AG04449 (cell line): ENCODE data around the gene MRTFA.

Experiments used
- CTCF ChIA-PET: fragments of 350-600 bp; formaldehyde crosslinking; extraction: SDS; loops from one replicate; lab custom pipeline; 2021; ENCODE audit warnings: antibody characterized with exemption; lab: Yijun Ruan, JAX
- POLR2A ChIA-PET: fragments of 400-600, 350-600 bp; formaldehyde crosslinking; extraction: SDS; loops from one replicate; lab custom pipeline; 2020; ENCODE audit warnings: antibody characterized with exemption, inconsistent platforms; lab: Yijun Ruan, JAX
- DNase-seq: peaks from one replicate; pipeline ENCODE4 v3.0.0-alpha.2; 2010; ENCODE audit warnings: low read depth, low spot score
- H3K4me3 ChIP-seq: 2 replicates; pipeline ENCODE4 v1.5.1; 2011; ENCODE audit warnings: low read depth, mild to moderate bottlenecking, control low read depth, low read length
- TF ChIP-seq, protein P1 (sequence below): IDR thresholded peaks from one replicate; pipeline ENCODE4 v1.5.1; 2011; ENCODE audit warnings: mild to moderate bottlenecking, moderate library complexity, low read length, control low read depth, inconsistent platforms; ENCODE audit not compliant: insufficient read depth; ENCODE audit errors: missing control alignments

Gene MRTFA

DNA sequence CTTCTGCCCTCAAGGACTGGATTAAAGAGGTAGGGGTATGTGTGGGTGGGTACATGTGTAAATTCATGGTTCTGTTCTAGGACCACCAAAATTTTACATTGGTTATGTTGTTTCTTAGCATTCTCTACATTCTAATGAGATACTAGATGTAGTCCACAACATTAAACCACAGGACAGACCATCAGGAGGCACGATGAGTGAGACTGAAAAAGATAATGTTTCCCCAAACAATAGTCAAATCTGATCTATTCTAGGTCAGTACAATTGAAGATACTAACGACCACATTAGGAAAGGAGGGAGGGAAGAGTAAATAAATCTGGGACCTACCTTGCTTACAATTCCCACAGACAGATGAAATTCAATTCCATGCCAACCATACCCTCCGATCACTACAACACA is 42.2 kb downstream of the MRTFA start:
- H3K4me3 ChIP-seq, result no peak overlapping the region

DNA sequence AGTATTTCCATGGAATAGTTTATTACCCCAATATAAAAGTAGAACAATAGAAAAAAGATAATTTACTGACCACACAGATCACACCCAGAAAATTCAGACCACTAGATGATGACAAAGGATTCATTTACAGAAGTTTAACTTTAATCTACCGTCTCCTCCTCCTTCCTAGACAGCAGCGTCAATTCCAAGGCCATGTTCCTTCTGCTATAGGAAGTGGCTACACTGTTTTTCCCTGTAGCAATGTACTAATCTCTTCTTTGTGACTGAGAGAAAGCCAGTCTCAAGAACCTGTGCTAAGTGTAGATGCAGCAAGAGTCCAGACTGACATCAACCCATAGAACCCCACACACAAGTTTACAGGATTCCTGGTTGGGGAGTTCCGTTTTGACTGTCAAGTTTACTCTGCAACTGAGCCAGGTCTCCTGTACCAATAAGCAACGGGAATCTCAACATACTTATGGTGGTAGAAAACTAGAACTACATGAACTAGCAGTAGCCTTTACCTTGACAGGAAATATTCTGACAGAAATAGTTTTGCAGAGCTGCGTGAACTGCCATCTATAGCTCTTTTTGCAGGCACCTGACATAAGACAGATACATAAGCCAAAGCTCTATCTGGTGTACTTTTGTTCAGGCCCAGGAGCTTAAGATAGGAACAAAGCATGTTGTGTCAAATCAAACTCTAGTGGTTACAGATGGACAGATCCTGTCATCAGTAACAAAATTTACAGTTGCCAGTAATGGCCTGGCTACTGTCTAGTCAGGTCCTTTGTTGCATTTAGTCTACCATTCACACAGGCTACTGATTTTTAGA is 42.9 kb downstream of the MRTFA start:
- ChIA-PET CTCF (interaction anchor here (0.9 kb wide), 1 partner anchor 17 kb away, joined by 3 read pairs; no protein-coding TSS in a partner anchor), POLR2A (interaction anchor here (0.7 kb wide), 1 partner anchor 64 kb away, joined by 4 read pairs; no protein-coding TSS in a partner anchor)
- H3K4me3 ChIP-seq, result no peak overlapping the region
- TF ChIP-seq, protein P1, sequence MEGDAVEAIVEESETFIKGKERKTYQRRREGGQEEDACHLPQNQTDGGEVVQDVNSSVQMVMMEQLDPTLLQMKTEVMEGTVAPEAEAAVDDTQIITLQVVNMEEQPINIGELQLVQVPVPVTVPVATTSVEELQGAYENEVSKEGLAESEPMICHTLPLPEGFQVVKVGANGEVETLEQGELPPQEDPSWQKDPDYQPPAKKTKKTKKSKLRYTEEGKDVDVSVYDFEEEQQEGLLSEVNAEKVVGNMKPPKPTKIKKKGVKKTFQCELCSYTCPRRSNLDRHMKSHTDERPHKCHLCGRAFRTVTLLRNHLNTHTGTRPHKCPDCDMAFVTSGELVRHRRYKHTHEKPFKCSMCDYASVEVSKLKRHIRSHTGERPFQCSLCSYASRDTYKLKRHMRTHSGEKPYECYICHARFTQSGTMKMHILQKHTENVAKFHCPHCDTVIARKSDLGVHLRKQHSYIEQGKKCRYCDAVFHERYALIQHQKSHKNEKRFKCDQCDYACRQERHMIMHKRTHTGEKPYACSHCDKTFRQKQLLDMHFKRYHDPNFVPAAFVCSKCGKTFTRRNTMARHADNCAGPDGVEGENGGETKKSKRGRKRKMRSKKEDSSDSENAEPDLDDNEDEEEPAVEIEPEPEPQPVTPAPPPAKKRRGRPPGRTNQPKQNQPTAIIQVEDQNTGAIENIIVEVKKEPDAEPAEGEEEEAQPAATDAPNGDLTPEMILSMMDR, result no peak
- DNase-seq, result no peak

More for the DNA sequence above, 42.2 kb downstream of the MRTFA start:
- TF ChIP-seq, protein P1, result no peak
- DNase-seq, result no peak
- CTCF ChIA-PET, result no interaction called here
- POLR2A ChIA-PET, result no interaction called here

DNA sequence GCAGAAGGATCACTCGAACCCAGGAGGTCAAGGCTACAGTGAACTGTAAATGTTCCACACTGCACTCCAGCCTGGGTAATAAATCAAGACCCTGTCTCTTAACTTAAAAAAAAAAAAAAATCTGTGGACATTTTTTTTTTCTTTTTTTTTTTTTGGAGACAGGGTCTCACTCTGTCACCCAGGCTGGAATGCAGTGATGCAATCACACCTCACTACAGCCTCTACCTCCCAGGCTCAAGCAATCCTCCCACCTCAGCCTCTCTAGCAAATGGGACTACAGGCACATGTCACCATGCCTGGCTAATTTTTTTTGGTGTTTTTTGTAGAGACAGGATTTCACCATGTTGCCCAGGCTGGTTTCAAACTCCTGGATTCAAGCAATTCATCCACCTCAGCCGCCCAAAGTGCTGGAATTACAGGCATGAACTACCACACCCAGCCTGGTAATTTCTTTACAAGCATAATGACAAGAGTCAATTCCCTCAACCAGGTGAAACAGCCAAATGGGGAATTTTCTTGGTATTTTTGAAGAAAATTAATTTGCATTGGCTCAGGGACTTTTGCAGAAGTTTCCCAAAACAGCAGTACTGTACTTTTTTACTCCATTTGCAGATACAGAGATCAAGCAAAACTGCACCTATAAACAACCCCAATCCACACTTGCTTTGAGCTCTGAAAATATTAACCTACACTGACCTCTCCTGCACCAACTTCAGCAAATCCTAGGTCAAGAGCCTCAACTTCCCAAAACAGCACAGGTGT is 44.0 kb downstream of the MRTFA start:
- POLR2A ChIA-PET, result interaction anchor here (0.7 kb wide), 1 partner anchor 63 kb away, joined by 4 read pairs; no protein-coding TSS in a partner anchor
- no peak for DNase-seq
- no peak overlapping the region for H3K4me3 ChIP-seq
- TF ChIP-seq, protein P1, result no peak
- CTCF ChIA-PET, result interaction anchor here (0.9 kb wide), 1 partner anchor 16 kb away, joined by 3 read pairs; no protein-coding TSS in a partner anchor

DNA sequence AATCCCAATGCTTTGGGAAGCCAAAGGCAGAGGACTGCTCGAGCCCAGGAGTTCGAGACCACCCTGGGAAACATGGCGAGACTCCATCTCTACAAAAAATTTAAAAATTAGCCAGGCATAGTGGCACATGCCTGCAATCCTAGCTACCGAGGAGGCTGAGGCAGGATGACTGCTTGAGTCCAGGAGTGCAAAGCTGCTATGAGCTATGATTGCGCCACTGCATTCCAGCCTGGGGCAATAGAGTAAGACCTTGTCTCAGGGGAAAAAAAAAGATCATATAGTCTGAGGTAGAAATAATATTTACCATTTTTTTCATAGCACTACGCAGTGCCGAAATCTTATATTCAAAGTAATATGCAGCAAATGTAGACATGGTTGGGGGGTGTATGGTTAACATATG is 47.8 kb downstream of the MRTFA start:
- POLR2A ChIA-PET, result interaction anchor here (1.1 kb wide), 1 partner anchor 76 kb away, joined by 3 read pairs; no protein-coding TSS in a partner anchor
- CTCF ChIA-PET, result interaction anchor here (1.4 to 1.5 kb wide), 2 partner anchors 10 to 57 kb away, joined by 3 to 8 read pairs; no protein-coding TSS in a partner anchor
- H3K4me3 ChIP-seq, result no peak overlapping the region
- TF ChIP-seq, protein P1, result no peak
- peak; percentile 46 for DNase-seq

DNA sequence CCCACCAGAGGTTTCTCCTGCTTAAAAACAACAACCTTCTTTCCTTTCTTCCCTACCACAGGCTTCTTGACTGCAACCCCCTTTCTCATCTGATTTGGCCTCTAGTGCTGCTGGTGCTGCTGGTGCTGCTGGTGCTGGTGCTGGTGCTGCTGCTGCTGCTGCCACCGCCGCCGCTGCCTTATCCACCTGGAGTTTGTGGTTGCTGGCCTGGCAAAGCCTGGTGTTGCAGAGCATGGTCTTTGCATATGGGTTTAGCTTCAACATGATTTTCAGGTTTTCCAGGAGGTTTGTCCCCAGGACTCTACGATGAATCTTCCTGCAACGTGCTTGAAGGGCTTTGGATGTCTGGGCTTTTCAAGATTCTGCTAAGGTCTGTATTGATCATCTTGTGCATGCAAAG is 49.7 kb downstream of the MRTFA start:
- no peak for DNase-seq
- no peak overlapping the region for H3K4me3 ChIP-seq
- ChIA-PET POLR2A (interaction anchor here (0.6 kb wide), 1 partner anchor 20 kb away, joined by 3 read pairs; no protein-coding TSS in a partner anchor), CTCF (interaction anchor here (0.9 to 1.2 kb wide), 2 partner anchors 10 to 20 kb away, joined by 3 to 4 read pairs; no protein-coding TSS in a partner anchor)
- TF ChIP-seq, protein P1, result no peak
